Loucy (cell line): ENCODE results near the gene B3GAT1.

Source experiments
- H2AFZ ChIP-seq: fragments of 200-600 bp; sonication (generic); 2 replicates; pipeline ENCODE4 v1.6.0; 2016; ENCODE audit warnings: antibody characterized with exemption, mild to moderate bottlenecking, low read length, moderate library complexity
- H3F3A ChIP-seq: fragments of 200-600 bp; 2 replicates; pipeline ENCODE4 v1.6.0; 2016; ENCODE audit warnings: antibody characterized with exemption, low read depth, mild to moderate bottlenecking
- H3K27me3 ChIP-seq: fragments of 200-600 bp; sonication (generic); 2 replicates; pipeline ENCODE4 v1.6.1; 2014; ENCODE audit warnings: low read length, mild to moderate bottlenecking; ENCODE audit not compliant: insufficient read depth, poor library complexity, severe bottlenecking
- H3K36me3 ChIP-seq: fragments of 200-600 bp; sonication (generic); 2 replicates; pipeline ENCODE4 v1.6.1; 2016; ENCODE audit warnings: low read length; ENCODE audit not compliant: insufficient read depth
- H3K4me1 ChIP-seq: fragments of 200-600 bp; sonication (generic); 2 replicates; pipeline ENCODE4 v1.5.1; 2014; ENCODE audit warnings: low read length, mild to moderate bottlenecking; ENCODE audit not compliant: insufficient read depth, poor library complexity, severe bottlenecking
- H3K4me2 ChIP-seq: fragments of 200-600 bp; sonication (generic); 2 replicates; pipeline ENCODE4 v1.6.0; 2014; ENCODE audit warnings: antibody characterized with exemption, low read length, low read depth, mild to moderate bottlenecking; ENCODE audit not compliant: poor library complexity, severe bottlenecking
- H3K4me3 ChIP-seq: fragments of 200-600 bp; sonication (generic); 2 replicates; pipeline ENCODE4 v1.5.1; 2014; ENCODE audit warnings: low read length, mild to moderate bottlenecking, mixed read lengths; ENCODE audit not compliant: poor library complexity, severe bottlenecking
- H3K79me2 ChIP-seq: fragments of 200-600 bp; sonication (generic); 2 replicates; pipeline ENCODE4 v1.6.1; 2014; ENCODE audit warnings: low read length; ENCODE audit not compliant: insufficient read depth
- H3K9ac ChIP-seq: fragments of 200-600 bp; sonication (generic); 2 replicates; pipeline ENCODE4 v1.6.0; 2014; ENCODE audit warnings: mild to moderate bottlenecking, low read depth, low read length, moderate library complexity; ENCODE audit not compliant: poor library complexity, severe bottlenecking
- H3K9me2 ChIP-seq: fragments of 200-600 bp; sonication (generic); replicated peaks from 2 replicates; pipeline ENCODE4 v1.6.1; 2016; ENCODE audit warnings: low read depth, low read length, mixed read lengths
- H3K9me3 ChIP-seq: fragments of 200-600 bp; sonication (generic); 2 replicates; pipeline ENCODE4 v1.6.1; 2014; ENCODE audit warnings: mild to moderate bottlenecking, antibody characterized with exemption, low read length, low read depth; ENCODE audit not compliant: insufficient read depth
- H4K20me1 ChIP-seq: fragments of 200-600 bp; sonication (generic); 2 replicates; pipeline ENCODE4 v1.6.0; 2014; ENCODE audit warnings: antibody characterized with exemption, low read length, mild to moderate bottlenecking; ENCODE audit not compliant: insufficient read depth, poor library complexity, severe bottlenecking
- CTCF ChIP-seq: fragments of 200-600 bp; sonication (generic); conservative IDR thresholded peaks from 2 replicates; pipeline ENCODE4 v1.5.1; 2014; ENCODE audit warnings: mild to moderate bottlenecking, antibody characterized with exemption, low read length
- EZH2phosphoT487 ChIP-seq: fragments of 200-600 bp; IDR thresholded peaks from 2 replicates; pipeline ENCODE4 v1.6.1; 2018; ENCODE audit warnings: antibody characterized with exemption, mild to moderate bottlenecking, moderate library complexity, borderline replicate concordance

Gene B3GAT1

GRCh38 chr11:134404575-134405341, 7.3 kb downstream of the B3GAT1 start:
- H2AFZ ChIP-seq = no peak overlapping the region
- no peaks in the 10 kb centered on the region for H3K27me3 ChIP-seq
- no peaks in the 10 kb centered on the region for H3K79me2 ChIP-seq
- H3F3A ChIP-seq = no peaks in the 10 kb centered on the region
- H3K4me2 ChIP-seq = no peak overlapping the region
- peaks cover 15% of the 10 kb centered on the region; the same call in 1 of the 2 replicates for H3K9me3 ChIP-seq
- no peaks in the 10 kb centered on the region for H3K4me1 ChIP-seq
- H3K9ac ChIP-seq = no peak overlapping the region
- no peaks in the 10 kb centered on the region for H3K36me3 ChIP-seq
- TF ChIP-seq CTCF (no peak), EZH2phosphoT487 (no peak)
- no peaks in the 10 kb centered on the region for H3K9me2 ChIP-seq
- no peaks in the 10 kb centered on the region for H4K20me1 ChIP-seq
- H3K4me3 ChIP-seq = no peak overlapping the region

GRCh38 chr11:134402910-134403309, 9.1 kb downstream of the B3GAT1 start:
- H3K27me3 ChIP-seq = no peaks in the 10 kb centered on the region
- H3K9me3 ChIP-seq = peaks cover 26% of the 10 kb centered on the region; the same call in 1 of the 2 replicates
- H3K9ac ChIP-seq = no peak overlapping the region
- H3K79me2 ChIP-seq = no peaks in the 10 kb centered on the region
- no peaks in the 10 kb centered on the region for H3F3A ChIP-seq
- no peak for TF ChIP-seq EZH2phosphoT487
- no peak for TF ChIP-seq CTCF
- H2AFZ ChIP-seq = no peak overlapping the region
- no peaks in the 10 kb centered on the region for H4K20me1 ChIP-seq
- H3K36me3 ChIP-seq = no peaks in the 10 kb centered on the region
- no peaks in the 10 kb centered on the region for H3K9me2 ChIP-seq
- H3K4me3 ChIP-seq = no peak overlapping the region
- no peaks in the 10 kb centered on the region for H3K4me1 ChIP-seq
- no peak overlapping the region for H3K4me2 ChIP-seq

GRCh38 chr11:134401825-134402809, 9.9 kb downstream of the B3GAT1 start:
- TF ChIP-seq EZH2phosphoT487 (no peak), CTCF (no peak)
- Histone ChIP-seq H3K9me3 (peaks cover 26% of the 10 kb centered on the region; the same call in 1 of the 2 replicates), H3K36me3 (no peaks in the 10 kb centered on the region), H3K4me3 (no peak overlapping the region), H3K9me2 (no peaks in the 10 kb centered on the region), H3K27me3 (no peaks in the 10 kb centered on the region), H3K9ac (no peak overlapping the region), H2AFZ (no peak overlapping the region), H3K4me1 (no peaks in the 10 kb centered on the region), H3K4me2 (no peak overlapping the region), H3K79me2 (no peaks in the 10 kb centered on the region), H4K20me1 (no peaks in the 10 kb centered on the region), H3F3A (no peaks in the 10 kb centered on the region)
